CMK (cell line): ENCODE results near the gene LRRC28.

ENCODE experiments used
- DNase-seq: peaks from one replicate; pipeline ENCODE4 v3.0.0-alpha.2; 2010; ENCODE audit warnings: low read depth

Gene LRRC28

DNA sequence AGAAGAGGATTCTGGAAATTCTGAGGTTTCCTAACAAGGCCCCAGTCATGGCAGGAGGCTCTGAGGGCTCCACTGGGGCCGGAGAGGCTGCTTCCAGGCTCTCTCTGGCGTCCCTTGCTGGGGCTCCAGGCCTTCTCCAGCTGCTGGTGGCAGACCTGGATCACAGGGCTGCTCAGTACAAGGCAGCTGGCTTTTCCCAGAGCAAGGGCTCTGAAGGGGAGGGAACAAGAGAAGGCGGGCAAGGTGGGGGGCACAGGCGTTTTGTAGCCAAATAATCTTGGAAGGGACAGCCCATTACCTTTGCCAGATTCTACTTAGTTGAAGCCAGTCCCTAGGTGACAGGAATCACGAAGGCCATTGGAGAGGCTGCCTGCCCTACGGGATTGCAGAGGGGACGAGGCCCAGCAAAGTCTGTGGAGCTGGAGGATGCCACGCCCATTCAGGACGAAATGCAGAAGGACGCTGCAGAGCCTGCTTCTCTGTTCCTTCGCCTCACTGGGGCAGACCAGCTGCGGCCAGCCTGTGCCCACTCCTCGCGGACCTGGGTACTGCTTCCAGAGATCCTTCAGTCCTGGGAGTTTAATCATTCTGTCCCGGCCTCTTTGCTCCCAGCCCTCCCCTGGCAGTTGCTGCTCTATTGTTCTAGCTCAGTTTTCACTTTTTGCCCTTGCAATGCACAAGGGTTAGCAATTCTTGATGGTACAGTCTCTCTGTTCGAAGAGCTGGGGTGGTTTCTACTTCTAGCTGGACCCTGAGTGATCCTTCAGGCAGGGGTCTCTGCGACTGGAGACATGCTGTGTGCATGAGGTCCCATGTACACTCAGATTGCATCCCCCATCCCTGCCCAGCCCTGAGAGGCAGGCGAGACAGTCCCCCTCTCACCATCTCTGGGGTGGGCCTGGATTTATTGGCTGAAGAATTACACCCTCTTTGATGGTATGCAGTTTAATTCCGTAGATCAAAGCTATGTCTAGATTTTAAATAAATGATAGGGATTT lies 165.2 kb downstream of the LRRC28 start:
- DNase-seq, result no peak

GRCh38 chr15:99421172-99421656 lies 169.9 kb downstream of the LRRC28 start:
- no peak for DNase-seq

DNA sequence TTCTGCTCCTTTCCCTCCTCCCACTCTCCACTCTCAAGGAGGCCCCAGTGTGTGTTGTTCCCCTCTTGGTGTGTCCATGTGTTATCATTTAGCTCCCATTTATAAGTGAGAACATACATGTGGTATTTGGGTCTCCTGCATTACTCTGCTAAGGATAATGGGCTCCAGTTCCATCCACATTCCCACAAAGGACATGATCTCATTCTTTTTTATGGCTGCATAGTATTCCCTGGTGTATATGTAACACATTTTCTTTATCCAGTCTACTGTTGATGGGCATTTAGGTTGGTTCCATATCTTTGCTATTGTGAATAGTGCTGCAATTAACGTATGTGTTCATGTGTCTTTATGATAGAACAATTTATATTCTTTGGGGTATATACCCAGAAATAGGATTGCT lies 170.5 kb downstream of the LRRC28 start:
- no peak for DNase-seq

- DNase-seq, result no peak
Observed at GRCh38 chr15:99423186-99424130, 172.2 kb downstream of the LRRC28 start.

GRCh38 chr15:99424131-99424571 lies 172.9 kb downstream of the LRRC28 start:
- DNase-seq, result no peak

GRCh38 chr15:99424978-99425656 lies 173.8 kb downstream of the LRRC28 start:
- no peak for DNase-seq

- no peak for DNase-seq
Observed at GRCh38 chr15:99425657-99426301, 174.5 kb downstream of the LRRC28 start.

DNA sequence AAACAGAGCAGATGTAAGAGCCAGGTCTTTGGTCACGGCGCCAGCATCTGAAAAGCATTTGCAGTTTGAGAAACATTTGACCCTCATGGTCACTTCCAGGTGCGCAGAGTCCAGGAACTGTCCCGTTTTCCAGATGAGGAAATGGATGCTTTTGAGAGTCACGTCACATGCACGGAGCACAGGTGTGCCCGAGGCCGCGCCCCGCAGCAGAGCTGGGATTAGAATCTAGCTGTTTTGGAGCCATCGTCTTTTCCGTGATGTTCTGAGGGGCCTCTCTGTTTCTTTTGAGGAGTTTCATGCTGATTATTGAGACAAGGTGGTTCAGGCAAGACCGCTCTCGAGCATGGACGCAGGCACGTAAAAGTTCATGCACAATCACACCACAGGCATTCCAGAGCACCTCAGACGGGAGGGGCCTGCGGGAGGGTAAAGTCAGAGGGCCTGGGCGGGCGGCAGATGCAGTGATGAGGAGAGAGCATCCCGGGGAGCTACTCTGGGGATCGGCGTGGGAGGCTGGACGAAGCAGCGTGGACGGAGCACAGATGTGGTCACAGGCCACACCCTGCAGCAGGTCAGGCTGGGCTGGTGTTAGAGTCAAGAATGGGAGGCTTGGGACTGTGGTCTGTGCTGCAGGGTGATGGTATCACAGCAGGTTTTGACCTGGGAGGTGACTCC lies 175.3 kb downstream of the LRRC28 start:
- DNase-seq, result no peak

- DNase-seq, result no peak
Observed at GRCh38 chr15:99427210-99427609, 175.9 kb downstream of the LRRC28 start.

DNA sequence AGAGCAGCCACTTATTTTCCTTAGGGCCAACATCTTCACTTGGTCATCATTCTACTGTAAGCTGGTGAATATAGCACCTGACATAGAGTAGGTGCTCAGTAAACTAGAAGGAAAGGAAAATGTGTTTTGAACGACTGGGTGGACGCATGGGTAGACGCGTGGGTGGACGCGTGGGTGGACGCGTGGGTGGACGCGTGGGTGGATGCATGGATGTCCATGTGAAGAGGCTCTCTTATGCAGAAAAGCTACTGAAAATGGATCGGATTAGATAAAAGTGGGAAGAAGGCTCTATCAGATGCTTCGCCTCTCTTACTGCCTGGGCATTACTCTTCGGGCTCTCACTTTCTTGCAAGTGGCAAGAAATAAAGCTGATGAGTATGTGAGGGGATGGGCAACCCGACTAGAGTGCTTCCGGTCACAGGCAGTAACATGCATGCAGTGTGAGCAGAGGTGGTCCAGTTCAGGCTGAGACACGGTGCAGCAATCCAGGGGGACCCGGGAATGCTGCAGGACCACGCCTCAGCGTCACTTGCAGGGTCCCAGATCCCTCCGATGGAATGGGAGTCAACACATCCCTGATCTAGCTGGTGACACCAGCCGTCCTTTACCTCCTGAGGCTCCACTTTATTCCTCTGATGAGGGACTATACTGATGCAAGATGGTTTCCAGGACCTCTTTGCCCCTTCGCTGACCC lies 176.5 kb downstream of the LRRC28 start:
- DNase-seq, result no peak

DNA sequence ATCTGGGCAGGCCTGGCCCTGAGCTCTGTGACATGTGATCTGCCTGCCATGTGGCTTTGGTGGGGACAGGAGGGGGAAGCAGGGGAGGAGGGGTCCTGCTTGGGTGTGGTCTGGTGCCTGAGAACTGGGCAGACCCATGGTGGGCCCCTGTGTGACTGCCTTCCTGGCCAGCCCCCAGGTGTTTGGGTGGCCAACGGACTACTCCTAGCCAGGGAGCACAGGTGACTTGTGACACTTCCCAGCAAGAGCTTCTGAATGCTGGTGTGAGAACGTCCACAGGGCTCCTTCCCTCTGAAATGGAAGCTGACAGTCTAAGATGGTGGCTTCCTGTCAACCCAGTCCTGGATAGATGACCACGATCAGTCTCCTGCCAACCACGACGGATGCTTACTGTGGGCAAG lies 178.4 kb downstream of the LRRC28 start:
- DNase-seq, result peak; percentile 70

DNA sequence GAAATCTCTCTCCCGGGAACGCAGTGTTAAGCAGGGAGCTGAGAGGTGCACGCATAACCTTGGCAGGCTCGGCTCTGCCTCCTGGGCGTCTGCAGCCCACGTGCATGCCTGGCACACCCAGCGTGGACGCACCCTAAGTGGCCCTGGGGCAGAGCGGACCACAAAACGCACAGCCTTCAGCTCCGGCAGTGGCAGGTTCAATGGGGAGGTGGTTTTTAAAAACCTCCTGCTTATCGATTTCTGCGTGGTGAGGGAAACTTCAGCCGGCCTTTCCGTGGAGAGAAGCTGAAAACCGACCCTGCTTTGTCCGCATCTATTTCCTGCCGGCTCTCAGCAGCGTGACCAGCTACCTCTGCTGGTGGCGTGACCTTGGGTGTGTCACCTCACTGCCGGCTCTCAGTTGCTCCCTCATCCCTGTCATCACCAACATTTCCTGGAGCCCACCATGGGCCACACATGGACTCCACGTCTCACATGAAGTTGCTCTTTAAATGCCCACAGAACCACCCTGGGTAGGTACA lies 179.7 kb downstream of the LRRC28 start:
- DNase-seq, result no peak

DNA sequence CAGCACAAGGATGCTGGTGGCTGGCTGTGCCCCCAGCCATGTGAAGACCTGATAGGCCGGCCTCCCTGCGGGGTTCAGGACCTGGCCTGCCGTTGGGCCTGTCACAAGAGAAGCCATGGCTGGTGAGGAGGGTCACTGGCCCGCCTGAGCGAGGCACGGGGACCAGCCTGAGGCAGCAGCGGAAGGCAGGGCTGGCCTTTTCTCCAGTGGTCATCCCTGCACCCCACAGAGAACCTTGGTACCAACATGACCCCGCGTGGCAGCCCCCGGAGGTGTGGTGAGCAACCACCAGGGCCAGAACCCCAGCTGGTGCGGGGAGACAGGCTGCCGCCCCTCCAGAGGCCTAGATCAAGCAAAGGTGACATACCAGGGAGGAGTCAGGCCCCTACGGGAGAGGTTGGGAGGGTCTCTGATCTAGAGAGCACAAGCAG lies 180.4 kb downstream of the LRRC28 start:
- no peak for DNase-seq

DNA sequence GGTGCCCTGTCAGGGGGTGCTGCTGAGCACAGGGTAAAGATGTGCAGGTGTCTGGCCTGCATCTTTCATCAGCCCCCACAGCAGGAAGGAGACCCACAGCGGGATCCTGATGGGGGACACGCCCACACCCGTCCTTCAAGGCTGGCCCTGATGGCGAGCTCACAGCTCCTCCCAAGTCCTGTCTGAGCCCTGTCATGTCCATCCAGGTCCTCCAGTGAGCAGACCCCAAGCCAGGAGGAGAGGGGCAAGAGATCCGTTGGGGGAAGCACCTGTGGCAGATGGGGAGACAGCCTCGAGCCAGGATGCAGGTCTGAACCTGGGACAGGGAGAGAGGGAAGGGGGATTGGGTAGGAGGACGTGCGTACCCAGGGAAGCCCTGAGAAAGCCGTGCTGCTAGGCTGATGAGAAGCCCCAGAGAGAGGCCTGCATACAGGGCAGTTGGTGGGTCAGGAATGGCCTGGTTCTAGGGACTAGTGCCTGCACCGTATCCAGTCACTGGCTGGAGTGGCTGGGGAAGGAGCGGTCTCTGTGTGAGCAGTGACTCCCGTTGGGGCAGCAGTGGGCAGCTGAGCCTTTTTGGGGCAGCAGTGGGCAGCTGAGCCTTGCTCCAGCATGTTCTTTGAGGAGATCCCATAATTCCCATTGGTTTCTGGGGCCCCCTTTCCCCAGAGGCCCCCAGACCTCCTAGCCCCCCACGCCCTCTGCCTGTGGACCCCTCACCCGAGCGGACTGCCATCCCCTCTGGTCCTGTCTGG lies 181.2 kb downstream of the LRRC28 start:
- DNase-seq, result no peak

DNA sequence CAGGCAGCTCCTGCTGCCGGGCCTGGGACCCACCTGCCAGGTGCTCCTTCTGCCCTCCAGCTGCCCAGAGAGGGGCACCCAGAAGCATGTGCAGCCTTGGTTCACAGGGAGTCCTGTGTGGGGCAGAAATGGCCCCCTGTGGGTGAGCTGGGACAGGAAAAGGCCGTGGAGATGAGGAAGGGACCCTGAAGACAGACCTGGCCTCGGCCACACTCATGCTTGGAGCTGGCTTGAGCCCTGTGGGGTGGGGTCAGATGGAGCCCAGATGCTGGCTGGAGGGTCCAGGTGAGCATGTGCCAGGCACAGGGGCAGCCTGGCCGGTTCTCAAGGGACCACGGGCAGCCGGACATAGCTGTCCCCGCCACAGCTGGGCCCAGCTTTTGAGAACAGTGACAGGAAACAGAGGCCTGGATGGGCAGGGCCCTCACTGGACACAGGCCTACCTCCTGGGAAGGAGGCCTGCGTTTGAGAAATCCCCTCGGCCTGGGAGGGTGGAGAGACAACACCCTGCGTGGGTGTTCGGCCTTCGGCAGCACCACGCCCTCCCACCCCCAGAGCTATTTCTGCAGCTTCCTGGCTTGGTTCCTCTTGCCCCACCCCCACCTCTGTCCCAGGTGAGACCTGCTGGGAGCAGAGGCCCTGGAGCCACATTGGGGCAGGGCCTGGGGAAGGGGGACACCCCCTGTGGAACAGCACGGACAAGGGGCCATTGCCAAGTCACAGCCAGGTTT lies 181.9 kb downstream of the LRRC28 start:
- no peak for DNase-seq

DNA sequence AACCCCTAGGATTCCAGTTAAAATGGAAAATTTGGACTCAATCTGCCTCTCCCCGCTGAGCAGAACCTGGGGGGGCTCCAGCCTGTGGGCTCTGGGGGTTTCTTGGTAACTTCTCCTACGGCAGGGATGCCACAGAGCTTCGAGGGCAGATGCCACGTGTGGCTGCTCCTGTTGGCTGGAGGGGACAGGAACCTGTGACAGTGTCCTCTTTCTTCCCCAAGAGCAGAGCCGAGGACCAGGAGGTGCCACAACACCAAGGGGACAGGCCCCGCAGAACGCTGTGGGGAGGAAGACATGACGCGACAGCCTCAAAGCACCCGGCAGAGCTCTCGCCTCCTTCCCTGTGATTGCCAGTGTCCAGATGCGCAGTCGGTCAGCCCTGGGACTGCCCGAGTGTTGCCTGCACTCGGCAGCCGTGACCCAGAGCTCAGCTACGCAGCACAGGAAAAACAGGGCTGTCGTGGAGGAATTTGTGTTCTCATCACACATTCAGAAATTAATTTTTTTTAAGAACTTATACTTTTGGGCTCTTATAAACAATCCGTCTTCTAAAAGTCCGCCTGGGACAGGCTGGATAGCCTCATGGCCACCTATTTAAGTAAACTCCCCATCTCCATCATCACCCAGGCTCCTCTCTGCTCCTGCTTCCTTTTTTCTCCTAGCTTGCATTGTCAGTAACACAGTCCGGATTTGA lies 182.6 kb downstream of the LRRC28 start:
- DNase-seq, result no peak

DNA sequence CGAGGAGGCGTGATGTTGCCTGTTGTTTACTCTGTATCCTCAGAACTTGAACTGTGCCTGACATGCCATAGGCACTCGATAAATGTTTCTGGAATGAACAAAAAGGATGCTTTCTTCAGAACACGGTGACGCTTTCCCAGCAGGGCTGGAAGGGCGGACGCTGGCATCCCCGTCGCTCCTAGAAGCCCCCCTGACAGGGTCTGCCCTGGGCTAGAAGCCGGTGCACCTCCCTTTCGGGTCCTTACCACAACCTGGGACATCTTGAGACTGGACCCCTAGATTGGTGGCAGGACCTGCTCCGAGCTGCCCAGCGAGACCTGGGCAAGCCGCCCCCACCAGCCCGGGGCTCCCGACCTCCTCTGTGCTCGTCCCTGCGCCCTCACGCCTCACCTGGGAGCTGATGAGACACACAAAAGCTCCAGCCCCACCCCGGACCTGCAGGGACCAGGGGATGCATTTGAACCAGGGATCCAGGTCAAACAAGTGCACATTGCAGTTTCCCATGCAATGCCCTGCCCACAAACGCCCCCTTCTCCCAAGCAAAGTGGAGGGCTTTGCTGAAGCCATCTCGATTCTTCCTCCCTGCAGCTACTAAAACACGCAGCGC lies 183.3 kb downstream of the LRRC28 start:
- no peak for DNase-seq
